HPDE6-E6E7 (cell line): ENCODE results near the gene SOX30.

Source experiments
- DNase-seq: peaks from one replicate; pipeline ENCODE4 v3.0.0; 2011; ENCODE audit warnings: missing footprints; ENCODE audit errors: extremely low spot score

The SOX30 gene

GRCh38 chr5:157607371-157608161, 44.7 kb downstream of the SOX30 start:
- peak; percentile 58 for DNase-seq

GRCh38 chr5:157606046-157606445, 46.2 kb downstream of the SOX30 start:
- no peak for DNase-seq

- DNase-seq, result peak; percentile 80
Measured at GRCh38 chr5:157603333-157604190, 48.7 kb downstream of the SOX30 start.

- no peak for DNase-seq
Measured at GRCh38 chr5:157602505-157602904, 49.7 kb downstream of the SOX30 start.

GRCh38 chr5:157600252-157600651, 52.0 kb downstream of the SOX30 start:
- no peak for DNase-seq

- no peak for DNase-seq
Measured at GRCh38 chr5:157599565-157599964, 52.7 kb downstream of the SOX30 start.

DNA sequence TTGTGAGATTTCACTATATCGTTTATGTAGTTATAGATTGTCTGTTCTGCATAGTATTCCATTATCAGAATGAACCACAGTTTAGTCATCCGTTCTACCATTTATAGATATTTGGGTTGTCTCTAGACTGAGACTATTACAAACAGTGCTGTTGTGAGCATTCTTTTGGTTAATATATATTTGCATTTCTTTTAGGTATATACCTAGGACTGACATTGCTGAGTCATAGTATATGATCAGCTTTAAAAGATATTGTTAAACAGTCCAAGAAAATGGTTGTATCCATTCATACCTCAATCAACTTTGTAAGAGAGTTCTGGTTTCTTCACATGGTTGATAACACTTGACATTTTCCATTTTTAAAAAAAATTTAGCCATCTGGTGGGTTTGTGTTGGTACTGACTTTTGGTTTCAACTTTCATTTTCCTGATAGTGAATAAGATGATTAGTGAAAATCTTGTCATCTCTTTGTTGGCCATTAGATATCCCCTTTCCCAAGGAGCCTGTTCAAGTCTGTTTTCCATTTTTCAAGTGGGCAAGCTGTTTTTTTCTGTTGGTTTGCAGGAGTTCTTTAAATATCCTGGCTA, 53.8 kb downstream of the SOX30 start:
- DNase-seq, result no peak

DNA sequence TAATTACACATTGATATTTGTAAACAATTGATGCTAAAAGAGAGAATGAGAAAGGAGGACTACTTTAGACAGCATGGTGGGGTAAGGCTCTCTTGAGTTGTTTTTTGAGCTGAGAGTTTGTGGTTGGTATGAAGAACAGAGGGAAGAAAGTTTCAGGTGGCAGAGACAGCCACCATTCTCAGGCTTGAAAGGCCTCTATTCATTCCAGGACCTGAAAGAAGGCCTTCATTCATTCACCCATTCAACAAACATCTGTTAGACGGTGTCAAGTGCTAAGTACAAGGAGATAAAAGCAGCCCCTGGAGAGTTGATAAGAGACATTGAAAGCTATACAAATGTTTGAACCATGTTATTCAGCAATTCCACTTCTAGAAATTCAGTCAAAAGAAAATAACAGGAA, 55.0 kb downstream of the SOX30 start:
- no peak for DNase-seq

DNA sequence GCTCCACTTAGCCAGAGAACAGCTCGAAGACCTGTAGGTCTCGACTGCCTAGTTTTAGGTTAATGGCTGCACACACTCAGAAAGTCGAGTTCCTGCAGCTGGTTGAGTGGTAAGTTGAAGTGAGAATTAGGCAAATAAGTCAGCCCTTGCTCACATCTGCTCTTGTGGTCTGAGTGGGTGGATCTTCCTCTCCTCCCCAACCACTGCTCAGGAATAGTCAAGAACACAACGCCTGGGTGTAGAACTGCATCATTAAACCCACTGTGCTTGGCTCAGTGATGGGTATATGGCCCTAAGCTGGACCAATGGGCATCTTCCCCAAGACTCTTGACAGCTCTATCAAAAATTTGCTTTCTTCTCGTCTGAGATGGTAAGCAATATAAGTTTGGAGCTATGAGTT, 55.8 kb downstream of the SOX30 start:
- DNase-seq, result no peak

DNA sequence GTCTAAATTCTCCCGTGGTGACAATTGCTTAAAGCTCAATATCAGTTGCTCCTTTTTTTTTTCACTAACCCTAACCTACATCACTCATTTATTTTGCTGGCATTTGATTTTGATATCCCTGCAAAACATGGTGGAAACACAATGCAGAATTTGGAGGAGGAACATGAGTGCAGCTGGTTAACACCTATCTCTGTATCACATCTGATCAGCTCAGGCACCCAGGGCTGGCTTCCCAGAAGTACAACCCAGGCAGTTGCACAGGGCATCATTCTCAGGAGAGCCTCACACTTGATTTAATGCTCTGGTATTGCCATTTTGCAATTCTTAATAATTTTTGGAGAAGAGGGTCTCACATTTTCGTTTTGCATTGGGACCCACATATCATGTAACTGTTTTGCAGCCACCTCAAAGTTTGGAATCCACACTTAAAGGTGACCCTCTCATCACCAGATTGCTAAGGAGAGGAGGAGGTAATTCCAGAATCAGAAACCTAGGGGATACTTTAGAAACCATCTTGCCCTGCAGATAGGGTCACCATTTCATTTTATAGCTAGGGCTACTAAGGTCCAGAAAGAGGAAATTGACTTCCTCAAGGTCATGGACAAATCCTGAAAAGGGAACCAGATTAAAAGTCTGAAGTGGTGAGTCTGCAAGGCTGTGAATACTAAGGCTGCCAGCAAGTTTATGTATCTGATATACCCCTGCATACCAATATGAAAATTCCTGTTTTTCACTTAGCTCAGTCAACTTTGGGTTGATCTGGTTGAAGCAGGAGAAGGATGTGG, 57.4 kb downstream of the SOX30 start:
- DNase-seq, result no peak

GRCh38 chr5:157594257-157594656, 58.0 kb downstream of the SOX30 start:
- DNase-seq, result no peak

- no peak for DNase-seq
Measured at GRCh38 chr5:157593052-157593757, 59.0 kb downstream of the SOX30 start.

- DNase-seq, result no peak
Measured at GRCh38 chr5:157592594-157592993, 59.6 kb downstream of the SOX30 start.

GRCh38 chr5:157590478-157590877, 61.8 kb downstream of the SOX30 start:
- no peak for DNase-seq

GRCh38 chr5:157584628-157585027, 67.6 kb downstream of the SOX30 start:
- no peak for DNase-seq

- DNase-seq, result no peak
Measured at GRCh38 chr5:157582731-157583620, 69.3 kb downstream of the SOX30 start.

DNA sequence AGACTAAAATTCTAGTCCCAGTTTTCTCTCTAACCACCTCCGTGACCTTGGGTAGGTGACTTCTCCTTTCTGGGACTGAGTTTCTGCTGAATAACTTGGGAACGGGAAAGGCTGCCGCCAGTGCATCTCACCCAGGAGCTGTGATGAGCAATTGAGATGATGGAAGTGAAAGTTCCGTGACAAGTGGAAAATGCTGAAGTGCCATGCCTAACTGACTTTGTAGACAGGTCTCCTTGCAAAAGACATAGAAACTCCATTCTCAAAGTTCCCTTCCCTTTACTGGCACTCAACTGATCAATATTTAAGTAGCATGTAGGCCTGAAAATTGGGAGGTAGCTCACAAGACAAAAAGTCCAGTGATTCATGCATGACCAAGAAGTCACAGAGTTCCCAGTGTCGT, 70.3 kb downstream of the SOX30 start:
- no peak for DNase-seq

DNA sequence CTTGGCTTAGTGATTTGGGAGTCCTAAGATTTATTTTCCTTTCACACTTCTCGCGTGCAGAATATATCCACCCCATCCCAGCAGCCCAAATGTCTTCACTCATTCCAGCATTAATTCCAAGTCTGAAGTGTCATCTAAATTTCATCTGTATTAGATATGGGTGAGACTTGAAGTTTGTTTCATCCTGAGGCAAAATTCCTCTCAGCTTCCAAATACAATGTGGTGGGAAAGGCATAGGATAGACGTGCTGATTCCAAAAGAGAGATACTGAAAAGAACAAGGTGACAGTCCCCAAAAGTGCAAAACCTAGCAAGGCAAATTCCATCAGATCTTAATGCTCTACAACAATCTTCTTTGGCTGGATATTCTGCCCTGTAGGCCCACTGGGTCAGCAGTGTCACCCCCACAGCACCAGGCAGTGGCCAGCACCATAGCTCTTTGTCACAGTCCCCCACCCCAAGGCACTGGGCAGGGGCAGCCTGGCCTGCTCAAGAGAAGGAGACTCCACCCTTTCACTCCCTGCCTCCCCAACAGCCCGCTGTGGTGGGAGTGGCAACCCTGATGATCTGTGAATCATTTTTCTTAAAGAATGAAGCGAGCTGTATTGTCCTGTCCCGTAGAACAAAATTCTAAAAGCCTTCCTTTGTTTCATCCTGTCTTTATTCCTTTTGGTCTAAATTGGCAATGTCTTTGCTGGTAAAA, 74.0 kb downstream of the SOX30 start:
- DNase-seq, result no peak

DNA sequence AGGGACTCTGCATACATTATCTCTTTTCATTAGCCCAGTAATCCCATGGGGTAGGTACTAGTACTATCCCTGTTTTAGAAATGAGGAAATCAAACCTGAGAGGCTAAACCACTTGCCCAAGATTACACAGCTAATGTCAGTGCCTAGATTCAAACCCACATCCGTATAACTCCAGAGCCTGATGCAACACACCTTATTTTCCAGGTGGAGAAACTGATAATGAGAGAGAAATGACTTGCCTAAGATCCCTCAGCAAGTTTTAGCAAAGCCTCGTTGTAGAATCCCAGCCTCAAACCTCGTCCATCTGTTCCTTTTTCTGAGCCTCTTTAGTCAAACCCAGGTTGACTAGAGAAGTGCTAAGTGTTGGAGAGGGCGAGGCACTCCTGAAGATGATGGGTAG, 75.6 kb downstream of the SOX30 start:
- no peak for DNase-seq
